ENCODE measurements around the gene MYLK.
A peak's percentile ranks its signal among the peaks of the same experiment; 100 is the strongest.
"Not testable (repeated sequence)": the region's sequence is repeated elsewhere in the genome, so short reads cannot be mapped to it uniquely, and the experiment has no call there.

The MYLK gene, protein sequence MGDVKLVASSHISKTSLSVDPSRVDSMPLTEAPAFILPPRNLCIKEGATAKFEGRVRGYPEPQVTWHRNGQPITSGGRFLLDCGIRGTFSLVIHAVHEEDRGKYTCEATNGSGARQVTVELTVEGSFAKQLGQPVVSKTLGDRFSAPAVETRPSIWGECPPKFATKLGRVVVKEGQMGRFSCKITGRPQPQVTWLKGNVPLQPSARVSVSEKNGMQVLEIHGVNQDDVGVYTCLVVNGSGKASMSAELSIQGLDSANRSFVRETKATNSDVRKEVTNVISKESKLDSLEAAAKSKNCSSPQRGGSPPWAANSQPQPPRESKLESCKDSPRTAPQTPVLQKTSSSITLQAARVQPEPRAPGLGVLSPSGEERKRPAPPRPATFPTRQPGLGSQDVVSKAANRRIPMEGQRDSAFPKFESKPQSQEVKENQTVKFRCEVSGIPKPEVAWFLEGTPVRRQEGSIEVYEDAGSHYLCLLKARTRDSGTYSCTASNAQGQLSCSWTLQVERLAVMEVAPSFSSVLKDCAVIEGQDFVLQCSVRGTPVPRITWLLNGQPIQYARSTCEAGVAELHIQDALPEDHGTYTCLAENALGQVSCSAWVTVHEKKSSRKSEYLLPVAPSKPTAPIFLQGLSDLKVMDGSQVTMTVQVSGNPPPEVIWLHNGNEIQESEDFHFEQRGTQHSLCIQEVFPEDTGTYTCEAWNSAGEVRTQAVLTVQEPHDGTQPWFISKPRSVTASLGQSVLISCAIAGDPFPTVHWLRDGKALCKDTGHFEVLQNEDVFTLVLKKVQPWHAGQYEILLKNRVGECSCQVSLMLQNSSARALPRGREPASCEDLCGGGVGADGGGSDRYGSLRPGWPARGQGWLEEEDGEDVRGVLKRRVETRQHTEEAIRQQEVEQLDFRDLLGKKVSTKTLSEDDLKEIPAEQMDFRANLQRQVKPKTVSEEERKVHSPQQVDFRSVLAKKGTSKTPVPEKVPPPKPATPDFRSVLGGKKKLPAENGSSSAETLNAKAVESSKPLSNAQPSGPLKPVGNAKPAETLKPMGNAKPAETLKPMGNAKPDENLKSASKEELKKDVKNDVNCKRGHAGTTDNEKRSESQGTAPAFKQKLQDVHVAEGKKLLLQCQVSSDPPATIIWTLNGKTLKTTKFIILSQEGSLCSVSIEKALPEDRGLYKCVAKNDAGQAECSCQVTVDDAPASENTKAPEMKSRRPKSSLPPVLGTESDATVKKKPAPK (N-terminal part only)

DNA sequence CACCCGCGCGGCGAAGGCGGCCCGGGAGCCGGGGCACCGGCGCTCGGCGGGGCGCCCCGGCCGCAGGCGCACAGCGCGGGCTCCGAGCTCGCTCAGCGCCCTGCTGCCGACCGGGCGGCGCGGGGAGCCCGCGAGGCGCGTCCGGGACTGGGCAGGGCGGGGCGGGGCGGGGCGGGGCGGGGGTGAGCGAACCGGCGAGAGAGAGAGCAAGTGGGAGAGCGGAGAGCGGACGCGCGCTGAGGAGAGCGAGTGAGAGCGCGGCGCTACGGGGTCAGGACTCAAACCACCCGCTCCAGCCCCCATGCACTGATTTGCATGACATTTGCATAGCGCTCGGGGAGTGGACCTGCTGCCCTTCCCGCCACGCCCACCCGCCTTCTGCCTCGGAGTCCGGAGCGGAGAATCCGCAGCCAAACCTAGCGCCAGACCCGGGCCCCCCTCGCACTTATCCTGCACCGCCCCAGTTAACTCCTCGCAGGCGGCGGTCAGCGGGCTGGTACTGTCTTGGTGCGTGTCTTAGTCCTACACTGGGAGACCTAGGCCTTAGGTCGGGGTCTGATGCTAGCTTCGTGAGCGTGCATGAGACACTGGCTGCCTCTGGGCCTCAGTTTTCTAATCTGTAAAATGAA, at the start of gene MYLK:
MYLK (minus strand) TSS at position 130 of the 629 bp plus-strand sequence. CDS start 90,491 bp downstream, outside the sequence.
- DNase-seq = peak; percentile 87

DNA sequence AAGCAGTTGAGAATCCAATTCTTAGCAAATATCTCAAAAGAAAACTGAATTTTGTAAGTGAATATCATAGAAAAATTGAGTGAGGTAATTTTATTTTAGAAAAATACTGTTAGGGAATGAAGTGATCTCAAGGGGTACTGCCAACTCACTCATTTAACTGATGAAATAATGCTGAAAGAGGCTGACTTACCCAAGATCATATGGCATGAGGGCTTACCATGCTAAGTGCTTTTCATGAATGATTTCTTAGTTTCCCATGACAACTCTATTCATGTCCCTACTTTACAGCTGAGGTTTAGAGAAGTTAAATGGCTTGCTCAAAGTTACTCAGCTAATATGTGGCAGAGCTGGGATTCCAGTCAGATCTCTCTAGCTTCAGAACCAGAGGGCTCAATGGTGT, 46.3 kb upstream of the MYLK start:
- no peak for DNase-seq

DNA sequence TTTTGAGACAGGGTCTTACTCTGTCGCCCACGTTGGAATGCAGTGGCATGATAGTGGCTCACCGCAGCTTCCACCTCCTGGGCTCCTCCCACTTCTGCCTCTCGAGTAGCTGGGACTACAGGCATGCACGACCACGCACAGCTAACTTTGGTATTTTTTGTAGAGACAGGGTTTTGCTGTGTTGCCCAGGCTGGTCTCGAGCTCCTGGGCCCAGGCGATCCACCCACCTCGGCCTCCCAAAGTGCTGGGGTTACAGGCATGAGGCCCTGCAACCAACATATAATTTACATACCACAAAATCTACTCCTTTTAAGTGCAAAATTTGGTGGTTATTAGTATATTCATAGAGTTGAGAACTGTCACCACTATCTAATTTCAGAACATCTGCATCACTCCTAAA, 45.2 kb upstream of the MYLK start:
- DNase-seq = no peak

DNA sequence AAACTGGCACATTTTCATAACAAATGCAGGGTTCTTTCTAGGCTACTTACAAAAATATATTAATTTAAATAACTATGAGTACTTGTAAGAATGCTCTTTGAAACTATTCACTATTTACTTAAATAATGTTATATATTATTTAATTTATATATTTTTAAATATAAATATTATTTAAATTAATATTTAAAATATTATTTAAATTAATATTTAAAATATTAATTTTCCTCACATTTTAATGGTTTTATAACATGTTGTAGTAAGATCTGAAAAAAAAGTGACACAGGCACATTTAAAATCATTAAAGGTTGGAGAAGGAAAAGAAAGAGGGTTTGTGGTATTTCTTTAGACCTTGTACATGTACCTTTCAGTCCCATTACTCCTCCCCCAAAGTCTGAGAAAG, 42.3 kb upstream of the MYLK start:
- DNase-seq = no peak

DNA sequence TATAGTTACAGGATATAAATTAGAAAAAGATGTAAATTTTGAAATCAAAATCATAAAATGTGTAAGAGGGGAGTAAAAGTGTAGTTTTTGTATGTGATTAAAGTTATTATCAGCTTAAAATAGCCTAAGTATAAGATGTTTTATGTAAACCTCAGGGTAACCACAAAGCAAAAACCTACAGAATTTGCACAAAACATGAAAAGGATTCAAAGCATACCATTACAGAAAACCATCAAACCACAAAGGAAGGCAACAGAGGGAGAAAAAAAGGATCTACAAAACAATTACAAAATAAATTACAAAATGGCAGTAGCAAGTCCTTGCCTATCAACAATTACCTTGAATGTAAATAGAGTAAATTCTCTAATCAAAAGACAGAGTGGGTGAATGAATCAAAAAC, 36.7 kb upstream of the MYLK start:
- DNase-seq = no peak

DNA sequence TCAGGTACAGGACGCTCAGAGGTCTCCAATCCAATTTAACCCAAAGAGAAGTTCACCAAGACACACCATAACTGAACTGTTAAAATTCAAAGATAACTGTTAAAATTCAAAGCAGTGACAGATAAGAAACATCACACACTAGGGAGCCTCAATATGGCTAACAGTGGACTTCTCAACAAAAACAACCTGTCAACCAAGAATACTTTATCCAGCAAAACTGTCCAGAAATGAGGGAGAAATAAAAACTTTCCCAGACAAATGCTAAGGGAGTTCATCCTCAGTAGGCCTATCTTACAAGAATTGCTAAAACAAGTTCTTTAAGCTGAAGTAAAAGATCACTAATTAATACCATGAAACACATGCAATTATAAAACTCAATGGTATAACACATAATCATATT, 36.3 kb upstream of the MYLK start:
- DNase-seq = no peak

DNA sequence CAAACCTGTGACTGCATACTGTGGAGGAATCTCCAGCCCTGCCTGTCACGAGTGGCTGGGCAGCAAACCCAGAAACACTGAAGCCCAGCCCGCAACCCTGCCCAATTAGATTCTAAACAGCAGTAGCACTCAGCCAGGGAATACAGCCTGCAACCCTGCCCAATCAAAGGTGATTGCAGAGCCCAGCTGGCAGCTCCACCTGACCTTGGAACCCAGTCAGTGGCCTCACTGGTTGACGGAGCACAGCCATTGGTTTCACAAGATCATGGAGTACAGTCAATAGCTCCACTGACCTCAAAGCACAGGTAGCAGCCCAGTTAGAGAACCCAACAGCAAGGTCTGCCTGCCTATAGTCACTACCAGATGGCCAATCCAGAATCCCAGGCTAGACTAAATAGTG, 35.2 kb upstream of the MYLK start:
- no peak for DNase-seq

DNA sequence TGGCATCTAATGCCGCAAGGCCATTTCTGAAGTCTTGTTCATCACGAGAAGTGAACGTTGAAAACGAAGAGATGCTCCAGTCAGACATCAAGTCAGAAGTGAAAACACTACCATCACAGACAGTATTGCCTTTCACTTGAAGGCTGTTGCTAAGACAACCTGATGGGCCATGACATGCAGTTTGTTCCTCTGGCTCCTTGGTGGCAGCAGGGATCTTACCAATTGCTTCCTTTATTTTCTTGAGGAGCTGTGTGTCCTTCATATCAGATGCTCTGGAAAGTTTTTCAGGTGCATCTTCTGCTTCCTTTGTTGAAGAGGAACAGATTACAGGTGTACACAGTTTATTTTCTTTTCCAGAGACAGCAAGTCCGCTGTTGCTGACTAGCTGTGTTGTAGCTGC, 30.7 kb upstream of the MYLK start:
- DNase-seq = no peak

DNA sequence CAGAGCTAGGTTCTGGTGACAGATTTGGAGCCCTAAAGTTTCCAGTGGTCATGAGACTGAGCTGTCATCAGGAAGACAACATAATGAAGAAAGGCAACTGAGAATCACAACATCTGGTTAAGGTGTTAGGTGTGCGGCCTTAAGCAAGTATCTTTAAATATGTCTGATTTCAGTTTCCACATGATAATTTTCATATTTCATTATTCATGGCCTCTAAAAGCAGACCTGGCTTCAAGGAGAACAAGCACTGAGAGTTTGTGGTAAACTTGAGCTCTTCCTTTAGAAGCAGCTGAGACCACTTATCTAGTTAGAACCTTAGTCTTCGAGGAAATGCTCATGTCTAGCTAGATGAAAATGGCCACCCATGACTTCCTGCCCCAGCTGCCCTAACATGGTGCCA, 25.7 kb upstream of the MYLK start:
- no peak for DNase-seq

DNA sequence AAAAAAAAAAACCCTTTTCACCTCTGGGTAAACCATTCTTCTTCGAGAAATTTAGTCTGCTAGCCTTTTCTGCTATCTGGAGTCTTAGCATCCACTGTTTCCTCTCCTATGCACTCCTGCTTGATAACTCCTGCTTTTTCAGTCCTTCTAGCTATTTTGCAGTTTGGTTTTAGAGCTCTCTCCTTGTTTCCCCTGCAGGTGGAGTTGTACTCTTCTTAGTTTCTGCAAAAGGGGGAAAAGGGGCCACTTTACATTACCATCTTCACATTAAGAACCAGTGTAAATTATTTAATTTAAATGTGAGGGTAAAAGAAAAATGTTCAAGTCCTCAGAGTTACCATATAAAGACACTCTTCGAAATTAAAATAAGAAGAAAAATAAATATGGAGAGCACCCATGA, 23.6 kb upstream of the MYLK start:
- DNase-seq = no peak

DNA sequence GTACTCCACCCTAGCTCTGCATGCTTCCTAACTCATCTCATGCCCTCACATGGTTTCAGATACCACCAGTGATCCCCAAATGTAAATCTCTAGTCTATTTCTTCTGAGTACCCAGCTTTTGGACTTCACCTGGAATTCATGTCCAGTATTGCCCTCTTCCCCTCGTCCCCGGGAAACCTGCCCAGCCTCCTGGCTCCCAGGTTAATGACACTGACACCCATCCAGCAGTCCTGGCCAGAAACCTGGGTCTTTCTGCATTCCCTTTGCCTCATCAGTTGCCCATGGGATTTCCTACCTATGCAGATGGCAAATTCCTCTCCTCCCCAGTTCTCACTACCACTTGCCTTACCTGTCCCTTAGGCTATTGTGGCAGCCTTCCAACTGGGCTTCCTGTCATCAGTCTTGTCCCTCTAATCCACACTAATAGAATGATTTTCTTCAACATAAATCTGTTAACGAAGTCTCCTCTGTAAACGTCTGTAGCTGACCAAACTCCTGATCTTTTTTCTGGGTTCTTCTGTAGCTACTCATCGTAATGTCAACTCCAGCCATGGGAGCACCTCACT, 15.3 kb upstream of the MYLK start:
- DNase-seq = no peak

DNA sequence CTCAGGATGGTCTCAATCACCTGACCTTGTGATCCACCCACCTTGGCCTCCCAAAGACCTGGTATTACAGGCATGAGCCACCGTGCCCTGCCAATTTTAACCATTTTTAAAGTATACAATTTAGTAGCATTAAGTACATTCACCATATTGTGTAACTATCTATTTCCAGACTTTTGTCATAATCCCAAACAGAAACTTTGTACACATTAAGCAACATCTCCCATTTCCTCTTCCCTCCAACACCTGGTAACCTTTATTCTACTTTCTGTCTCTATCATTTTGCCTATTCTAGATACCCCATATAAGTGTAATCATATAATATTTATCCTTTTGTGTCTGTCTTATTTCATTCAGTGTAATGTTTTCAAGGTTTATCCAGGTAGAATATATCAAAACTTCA, 8.9 kb upstream of the MYLK start:
- DNase-seq = no peak

DNA sequence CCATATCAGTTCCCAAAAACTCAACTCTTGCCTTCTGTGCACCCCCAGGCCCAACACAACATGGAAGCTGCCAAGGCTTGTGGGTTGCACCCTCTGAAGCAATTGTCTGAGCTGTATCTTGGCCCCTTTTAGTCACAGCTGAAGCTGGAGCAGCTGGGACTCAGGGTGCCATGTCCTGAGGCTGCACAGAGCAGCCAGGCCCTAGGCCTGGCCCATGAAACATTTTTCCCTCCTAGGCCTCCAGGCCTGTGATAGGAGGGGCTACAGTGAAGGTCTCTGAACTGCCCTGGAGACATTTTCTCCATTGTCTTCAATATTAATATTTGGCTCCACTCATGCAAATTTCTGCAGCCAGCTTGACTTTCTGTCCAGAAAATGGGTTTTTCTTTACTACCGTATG, 8.1 kb upstream of the MYLK start:
- DNase-seq = no peak

DNA sequence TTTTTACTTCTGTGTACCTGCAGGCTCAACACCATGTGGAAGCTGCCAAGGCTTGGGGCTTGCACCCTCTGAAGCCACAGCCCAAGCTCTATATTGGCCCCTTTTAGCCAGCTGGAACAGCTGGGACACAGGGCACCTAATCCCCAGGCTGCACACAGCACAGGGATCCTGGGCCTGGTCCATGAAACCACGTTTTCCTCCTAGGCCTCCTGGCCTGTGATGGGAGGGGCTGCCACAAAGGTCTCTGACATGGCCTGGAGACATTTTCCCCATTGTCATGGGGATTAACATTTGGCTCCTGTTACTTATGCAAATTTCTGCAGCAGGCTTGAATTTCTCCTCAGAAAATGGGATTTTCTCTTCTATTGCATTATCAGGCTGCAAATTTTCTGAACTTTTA, 6.9 kb upstream of the MYLK start:
- not testable (repeated sequence) for DNase-seq

DNA sequence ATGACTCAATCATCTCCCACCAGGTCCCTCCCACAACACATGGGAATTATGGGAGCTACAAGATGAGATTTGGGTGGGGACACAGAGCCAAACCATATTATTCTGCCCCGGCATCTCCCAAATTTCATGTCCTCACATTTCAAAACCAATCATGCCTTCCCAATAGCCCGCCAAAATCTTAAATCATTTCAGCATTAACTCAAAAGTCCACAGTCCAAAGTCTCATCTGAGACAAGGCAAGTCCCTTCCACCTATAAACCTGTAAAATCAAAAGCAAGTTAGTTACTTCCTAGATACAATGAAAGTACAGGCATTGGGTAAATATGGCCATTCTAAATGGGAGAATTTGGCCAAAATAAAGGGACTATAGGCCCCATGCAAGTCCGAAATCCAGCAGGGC, 6.0 kb upstream of the MYLK start:
- not testable (repeated sequence) for DNase-seq

DNA sequence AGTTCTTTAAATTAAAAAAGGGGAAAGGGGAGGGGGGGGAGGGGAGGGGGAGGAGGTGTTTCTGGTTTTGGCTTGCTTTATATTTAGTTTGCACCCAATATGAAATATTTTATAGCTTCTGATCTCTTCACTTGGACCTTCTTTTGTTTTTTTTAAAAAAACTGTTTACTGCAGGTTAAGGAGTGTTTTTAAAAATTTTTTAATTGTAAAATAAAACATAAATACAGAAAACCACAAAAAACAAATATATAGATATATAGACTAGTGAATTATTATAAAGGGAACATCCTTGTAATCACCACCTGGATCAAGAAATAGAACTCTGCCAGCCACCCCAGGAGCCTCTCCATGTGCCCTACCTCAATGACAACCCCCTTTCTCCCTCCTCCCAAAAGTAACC, 861 bp upstream of the MYLK start:
- DNase-seq = no peak

DNA sequence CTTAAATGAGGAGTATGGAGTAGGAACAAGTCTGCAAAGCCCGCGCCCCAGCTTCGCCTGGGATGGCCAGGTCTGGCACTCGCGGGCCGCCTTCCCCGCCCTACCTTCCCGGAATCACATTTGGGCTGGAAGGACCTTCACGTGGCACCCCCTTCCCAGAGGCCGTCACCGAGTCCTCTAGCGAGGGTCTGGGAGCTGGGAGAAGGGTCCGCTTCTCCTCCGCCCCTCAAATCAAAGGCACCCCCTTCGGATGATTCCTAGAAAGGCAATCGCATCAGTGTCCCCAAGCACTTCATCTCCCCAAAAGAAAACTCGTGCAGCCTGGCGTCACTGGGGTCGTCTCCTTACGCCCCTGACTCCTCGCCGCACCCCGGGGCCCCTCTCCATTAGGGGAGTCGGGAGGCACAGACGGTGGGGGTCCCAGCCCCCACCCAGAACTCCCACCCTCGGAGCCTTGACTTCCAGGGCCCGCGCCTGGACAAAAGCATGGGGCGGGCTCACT, 380 bp downstream of the MYLK start:
- DNase-seq = peak; percentile 48

DNA sequence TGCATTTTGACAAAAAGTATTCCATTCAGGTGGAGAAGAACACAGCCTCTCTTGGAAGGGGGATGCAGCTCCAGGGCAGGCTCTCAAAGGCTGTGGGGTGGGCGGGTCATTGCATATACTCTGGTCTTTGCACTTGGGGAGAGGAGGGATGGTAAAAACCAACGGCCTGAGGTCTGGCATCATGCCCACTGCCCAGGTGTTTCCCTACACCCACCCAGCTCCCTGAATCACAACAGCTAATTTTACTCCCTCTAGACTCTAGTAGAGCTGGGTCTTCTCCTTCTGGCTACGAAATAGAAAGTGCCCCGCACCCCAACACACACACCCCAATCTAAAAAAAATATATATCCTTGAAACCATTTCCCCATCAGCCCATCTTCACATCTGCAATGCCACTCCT, 1.0 kb downstream of the MYLK start:
- no peak for DNase-seq

DNA sequence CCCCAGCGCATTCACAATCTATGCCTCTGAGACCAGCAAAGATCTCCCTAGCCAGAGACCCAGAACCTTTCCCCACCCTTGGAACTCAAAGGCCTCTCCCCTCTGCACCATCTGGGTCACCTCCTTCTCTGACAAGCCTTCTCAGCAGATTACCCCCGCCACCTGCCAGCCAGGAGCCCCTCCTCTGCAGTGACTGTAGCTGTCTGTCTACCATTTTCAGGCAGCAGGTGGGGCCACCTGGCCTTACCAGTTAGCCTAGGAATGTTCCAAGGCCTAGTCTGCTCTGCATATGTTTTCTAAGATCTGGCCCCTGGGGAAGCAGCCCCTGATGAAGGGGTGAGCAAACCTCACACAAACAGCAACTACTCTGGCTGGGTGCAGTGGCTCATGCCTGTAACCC, 2.4 kb downstream of the MYLK start:
- no peak for DNase-seq

DNA sequence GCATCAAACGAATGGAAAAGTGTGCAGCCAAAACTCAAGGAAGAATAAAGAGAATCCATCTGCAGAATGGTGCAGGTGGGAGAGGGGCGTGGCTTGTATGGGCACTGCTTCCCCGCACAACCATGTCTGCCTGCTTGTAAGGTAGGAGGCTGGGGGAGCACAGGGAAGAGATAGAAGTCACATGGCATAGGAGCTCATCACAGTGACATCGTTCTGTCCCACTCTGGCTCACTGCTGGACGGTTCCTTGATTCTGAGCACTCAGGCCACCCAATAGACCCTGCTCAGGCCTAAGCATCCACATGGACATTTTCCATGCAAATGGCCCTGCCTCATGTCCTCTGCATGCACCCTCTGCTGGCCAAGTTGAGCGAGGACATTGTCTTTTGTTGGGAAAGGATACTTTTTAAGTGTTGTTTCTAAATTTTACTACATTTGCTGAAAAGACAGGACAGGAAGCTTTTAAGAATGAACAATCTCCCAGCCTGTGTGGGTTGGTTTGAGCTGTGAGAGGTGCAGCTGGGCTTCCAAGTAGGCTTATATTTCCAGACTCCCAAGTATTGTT, 3.1 kb downstream of the MYLK start:
- DNase-seq = no peak

DNA sequence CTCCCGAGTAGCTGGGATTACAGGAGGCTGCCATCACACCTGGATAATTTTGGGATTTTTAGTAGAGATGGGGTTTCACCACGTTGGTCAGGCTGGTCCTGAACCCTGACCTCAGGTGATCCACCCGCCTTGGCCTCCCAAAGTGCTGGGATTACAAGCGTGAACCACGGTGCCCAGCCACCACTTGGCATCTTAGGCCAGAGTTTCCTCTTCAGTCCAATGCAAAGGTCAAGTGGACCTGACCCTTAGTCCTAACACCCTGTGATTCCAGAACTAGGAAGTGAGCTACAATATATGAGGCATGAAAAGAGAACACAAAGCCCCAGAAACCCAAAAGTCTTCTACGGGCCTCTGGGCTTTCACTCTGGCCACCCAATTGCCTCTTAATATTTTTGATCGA, 5.3 kb downstream of the MYLK start:
- no peak for DNase-seq

DNA sequence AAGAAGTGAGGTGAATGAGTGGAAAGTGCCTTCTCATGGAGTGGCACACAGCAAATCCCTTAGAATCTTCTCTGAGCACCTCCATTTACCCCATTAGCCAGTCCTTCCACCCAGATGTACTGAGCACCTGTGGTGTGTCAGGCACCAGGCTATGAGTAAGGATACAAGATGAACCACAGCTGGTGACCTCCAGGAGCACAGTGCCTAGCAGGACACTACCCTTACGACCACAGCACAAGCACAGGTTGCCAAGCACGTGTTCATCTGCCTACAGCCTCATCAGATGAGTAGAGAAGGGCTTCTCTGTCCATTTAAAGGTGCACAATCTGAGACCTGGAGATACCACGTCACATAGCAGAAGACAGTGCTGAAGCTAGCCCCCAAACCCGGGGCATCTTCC, 6.2 kb downstream of the MYLK start:
- no peak for DNase-seq

Measured in right hindlimb (tissue), 1 donor.